K562 (cell line): ENCODE results near the gene TMEM167B. TPM values are rescaled to one million over a fixed set of nuclear protein-coding genes. Genes with fewer than 3 reads are reported as not detected.

Experiments
- BACH1 ChIP-seq: fragments of 200-800 bp; sonication (Bioruptor generic); IDR thresholded peaks from 2 replicates; pipeline ENCODE4 v1.6.1; 2016; ENCODE audit warnings: missing genetic modification characterization, missing compliant biosample characterization
- BDP1 ChIP-seq: IDR thresholded peaks from 3 replicates; pipeline ENCODE4 v1.6.1; 2011; ENCODE audit not compliant: insufficient read length, insufficient read depth
- DEAF1 ChIP-seq: fragments of 450-650 bp; formaldehyde crosslinking; IDR thresholded peaks from 2 replicates; pipeline ENCODE4 v1.4.0; 2020; ENCODE audit warnings: mild to moderate bottlenecking, moderate library complexity
- FIP1L1 ChIP-seq: fragments of 200-400 bp; formaldehyde crosslinking; IDR thresholded peaks from 2 replicates; pipeline ENCODE4 v1.6.1; 2018; ENCODE audit warnings: mild to moderate bottlenecking, low read depth, low read length; ENCODE audit not compliant: poor library complexity, severe bottlenecking
- FOXK2 ChIP-seq, 2 experiments: fragments of 450-650 bp; IDR thresholded peaks in 1 of 2; conservative IDR thresholded peaks in 1 of 2; 2 replicates each; pipeline ENCODE4 v1.6.1; 2016; ENCODE audit warnings: low read depth in 2 of 2, mild to moderate bottlenecking in 1 of 2
- FOXP1 ChIP-seq: sonication (generic); formaldehyde crosslinking; IDR thresholded peaks from 2 replicates; pipeline ENCODE4 v1.8.0; 2022; ENCODE audit warnings: mild to moderate bottlenecking, missing genetic modification reagents
- HMBOX1 ChIP-seq: sonication (generic); IDR thresholded peaks from 2 replicates; pipeline ENCODE4 v1.6.1; 2016
- NFIX ChIP-seq: fragments of 250-450 bp; sonication (Bioruptor Pico); IDR thresholded peaks from 2 replicates; pipeline ENCODE4 v1.4.0; 2020; ENCODE audit warnings: low read depth, mild to moderate bottlenecking, moderate library complexity
- PHB ChIP-seq: fragments of 250-450 bp; sonication (Bioruptor Pico); IDR thresholded peaks from 2 replicates; pipeline ENCODE4 v1.5.0; 2021
- PTRF ChIP-seq: fragments of 450-650 bp; IDR thresholded peaks from 2 replicates; pipeline ENCODE4 v1.6.1; 2016; ENCODE audit warnings: mild to moderate bottlenecking, missing genetic modification characterization, missing compliant biosample characterization
- RHOXF2B ChIP-seq: fragments of 250-450 bp; sonication (Bioruptor Pico); conservative IDR thresholded peaks from 2 replicates; pipeline ENCODE4 v1.5.1; 2021
- SIN3B ChIP-seq: fragments of 450-650 bp; IDR thresholded peaks from 2 replicates; pipeline ENCODE4 v1.6.1; 2017; ENCODE audit warnings: low read depth, mild to moderate bottlenecking, moderate library complexity
- TCF7L2 ChIP-seq: fragments of 150-350 bp; IDR thresholded peaks from 2 replicates; pipeline ENCODE4 v1.6.1; 2016; ENCODE audit warnings: low read depth, mild to moderate bottlenecking, low read length, moderate library complexity
- ZBTB40 ChIP-seq, 2 experiments: fragments of 450-650 bp in 1 of 2; sonication (generic) in 1 of 2; formaldehyde crosslinking in 1 of 2; IDR thresholded peaks; 2 replicates each; pipeline versions ENCODE4 v1.7.1 to v1.9.0; 2016 to 2022; ENCODE audit warnings: inconsistent platforms in 1 of 2, mild to moderate bottlenecking in 1 of 2, missing genetic modification reagents in 1 of 2
- ZNF174 ChIP-seq: fragments of 250-450 bp; sonication (Bioruptor Pico); IDR thresholded peaks from 2 replicates; pipeline ENCODE4 v1.4.0; 2020; ENCODE audit warnings: mild to moderate bottlenecking
- polyA plus RNA-seq, 8 experiments: library from polyadenylated mRNA; depleted of rRNA in 4 of 8; stranded (reverse) in 5 of 8; unstranded in 3 of 8; fragments of >200 nt; fragmentation: Nextera tagmentation in 2 of 8; fragmentation: Illumina TruSeq in 1 of 8; extraction: Ambion mirVana in 2 of 8; extraction: Trizol in 1 of 8; gene quantifications; 2 replicates each; pipeline versions ENCODE4 v1.2.1 to v1.2.3, GENCODE V29; 2011 to 2014; ENCODE audit warnings: inconsistent platforms in 1 of 8, missing spikeins in 1 of 8
- total RNA-seq, 7 experiments: library from RNA; depleted of rRNA in 6 of 7; stranded (reverse); fragments of >200 nt in 6 of 7; fragmentation: Illumina TruSeq in 2 of 7; extraction: Trizol in 2 of 7; gene quantifications; 2 replicates each; pipeline versions ENCODE4 v1.2.1 to v1.2.3, GENCODE V29; 2011 to 2021; ENCODE audit warnings: low replicate concordance in 1 of 7

The TMEM167B gene
- total and polyA plus RNA-seq, 9 of the 15 experiments (the other 6 are each of a cell fraction or from before 2014, with no cell fraction given), result 17.2 to 36.4 (median 32.2) TPM

- TF ChIP-seq DEAF1 (CRISPR knock-in tag) (0 out of 2 replicates have a peak, but pooled peaks have one; percentile 52), PHB (CRISPR knock-in tag) (no peak; the same call in 1 of the 2 replicates), FIP1L1 (peak; percentile 89), RHOXF2B (CRISPR knock-in tag) (peak; percentile 94), FOXP1 (CRISPR knock-in tag) (peak; percentile 98; the same call in 1 of the 2 replicates), ZBTB40 (IDR thresholded peaks at IDR 0.05) (peak; percentile 85), ZBTB40 (CRISPR knock-in tag; IDR thresholded peaks at IDR 0.05) (no peak), HMBOX1 (peak; percentile 72; the same call in 1 of the 2 replicates), TCF7L2 (peak; percentile 37; the same call in 1 of the 2 replicates), NFIX (CRISPR knock-in tag) (no peak), FOXK2 (conservative IDR thresholded peaks at IDR 0.05 in 1 of 2, IDR thresholded peaks at IDR 0.05 in 1 of 2; ENCODE audit: low read depth in 2 of 2) (peak; percentile 92 to 93), BACH1 (tag) (no peak; the same call in 1 of the 2 replicates), ZNF174 (no peak), PTRF (tag) (no peak), SIN3B (0 out of 2 replicates have a peak, but pooled peaks have one; percentile 59), BDP1 (no peak)
These were observed 9.6 kb downstream of the TMEM167B start (continued) for GRCh38 chr1:109099938-109100773.
